DND-41 (cell line): ENCODE data around the gene EMC10.

ENCODE experiments used
- ATAC-seq: fragments of 200-7000 bp; cut with Tn5 transposase; 3 replicates; pipeline ENCODE4 v1.9.1; 2021; ENCODE audit warnings: low read depth; ENCODE audit not compliant: insufficient read depth
- DNase-seq: peaks from one replicate; pipeline ENCODE4 v3.0.0-alpha.2; 2020
- H2AFZ ChIP-seq: 2 replicates; pipeline ENCODE4 v1.6.0; 2012; ENCODE audit warnings: low read depth, low read length
- H3K27ac ChIP-seq: 2 replicates; pipeline ENCODE4 v1.5.1; 2012; ENCODE audit warnings: low read length, inconsistent platforms
- H3K27me3 ChIP-seq: fragments of 200-600 bp; sonication (generic); 2 replicates; pipeline ENCODE4 v1.6.0; 2012; ENCODE audit warnings: low read length, mild to moderate bottlenecking, inconsistent platforms; ENCODE audit not compliant: insufficient read depth, poor library complexity
- H3K36me3 ChIP-seq: 2 replicates; pipeline ENCODE4 v1.5.1; 2012; ENCODE audit warnings: low read length, inconsistent platforms; ENCODE audit not compliant: insufficient read depth
- H3K4me1 ChIP-seq: 2 replicates; pipeline ENCODE4 v1.5.1; 2012; ENCODE audit warnings: mild to moderate bottlenecking, low read length; ENCODE audit not compliant: insufficient read depth
- H3K4me2 ChIP-seq: 2 replicates; pipeline ENCODE4 v1.6.0; 2012; ENCODE audit warnings: mild to moderate bottlenecking, moderate library complexity, low read length, inconsistent platforms; ENCODE audit not compliant: insufficient read depth
- H3K4me3 ChIP-seq, 2 experiments: fragments of 200-600 bp in 1 of 2; shearing (Covaris generic) in 1 of 2; 2 replicates each; pipeline ENCODE4 v1.5.1; 2012 to 2016; ENCODE audit warnings: inconsistent platforms in 2 of 2, low read length in 2 of 2, mild to moderate bottlenecking in 2 of 2, low read depth in 1 of 2, moderate library complexity in 1 of 2
- H3K79me2 ChIP-seq: 2 replicates; pipeline ENCODE4 v1.6.0; 2012; ENCODE audit warnings: low read length, inconsistent platforms; ENCODE audit not compliant: insufficient read depth
- H3K9ac ChIP-seq: 2 replicates; pipeline ENCODE4 v1.6.0; 2012; ENCODE audit warnings: low read depth, mild to moderate bottlenecking, inconsistent platforms, low read length, moderate library complexity
- H3K9me3 ChIP-seq: 2 replicates; pipeline ENCODE4 v1.5.1; 2012; ENCODE audit warnings: low read length, moderate library complexity, mild to moderate bottlenecking, inconsistent platforms; ENCODE audit not compliant: insufficient read depth, severe bottlenecking
- H4K20me1 ChIP-seq: 2 replicates; pipeline ENCODE4 v1.6.0; 2012; ENCODE audit warnings: low read length; ENCODE audit not compliant: insufficient read depth
- EZH2 ChIP-seq: IDR thresholded peaks from 3 replicates; pipeline ENCODE4 v1.6.1; 2012; ENCODE audit warnings: borderline replicate concordance, low read depth, mild to moderate bottlenecking, moderate library complexity, low read length, inconsistent platforms; ENCODE audit not compliant: severe bottlenecking
- TF ChIP-seq, protein P1 (sequence below): IDR thresholded peaks from 2 replicates; pipeline ENCODE4 v1.5.1; 2012; ENCODE audit warnings: borderline replicate concordance, low read length, moderate library complexity, mild to moderate bottlenecking; ENCODE audit not compliant: poor library complexity, severe bottlenecking; ENCODE audit errors: extremely low read depth

The EMC10 gene

DNA sequence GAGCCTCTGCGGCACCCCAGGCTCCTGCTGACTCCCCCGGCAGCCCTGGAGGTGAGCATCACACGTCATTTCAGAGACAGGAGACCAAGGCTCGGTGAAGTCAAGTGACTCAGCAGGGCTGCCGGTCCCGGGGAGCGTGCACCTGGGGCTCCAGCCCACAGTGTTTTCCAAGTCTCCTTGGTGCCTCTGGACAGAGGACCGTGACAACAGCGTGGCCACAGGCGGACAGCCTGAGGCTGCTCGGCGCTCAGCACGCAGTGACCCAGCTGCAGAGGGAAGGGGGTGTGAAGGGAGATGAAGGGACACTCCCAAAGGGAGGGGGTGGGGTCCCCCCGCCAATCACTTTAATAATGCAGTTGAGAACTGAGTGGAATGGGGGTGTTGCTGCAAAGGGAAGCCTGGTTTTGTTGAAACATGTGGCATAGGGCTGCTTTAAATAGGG is 54.9 kb downstream of the EMC10 start:
- no peak overlapping the region for H3K9ac ChIP-seq
- no peak overlapping the region for H3K4me2 ChIP-seq
- peaks cover 10% of the 10 kb centered on the region for H3K9me3 ChIP-seq
- H3K27me3 ChIP-seq = no peaks in the 10 kb centered on the region
- H3K4me1 ChIP-seq = no peaks in the 10 kb centered on the region
- no peak overlapping the region for H2AFZ ChIP-seq
- no peak for TF ChIP-seq EZH2
- TF ChIP-seq, protein P1, sequence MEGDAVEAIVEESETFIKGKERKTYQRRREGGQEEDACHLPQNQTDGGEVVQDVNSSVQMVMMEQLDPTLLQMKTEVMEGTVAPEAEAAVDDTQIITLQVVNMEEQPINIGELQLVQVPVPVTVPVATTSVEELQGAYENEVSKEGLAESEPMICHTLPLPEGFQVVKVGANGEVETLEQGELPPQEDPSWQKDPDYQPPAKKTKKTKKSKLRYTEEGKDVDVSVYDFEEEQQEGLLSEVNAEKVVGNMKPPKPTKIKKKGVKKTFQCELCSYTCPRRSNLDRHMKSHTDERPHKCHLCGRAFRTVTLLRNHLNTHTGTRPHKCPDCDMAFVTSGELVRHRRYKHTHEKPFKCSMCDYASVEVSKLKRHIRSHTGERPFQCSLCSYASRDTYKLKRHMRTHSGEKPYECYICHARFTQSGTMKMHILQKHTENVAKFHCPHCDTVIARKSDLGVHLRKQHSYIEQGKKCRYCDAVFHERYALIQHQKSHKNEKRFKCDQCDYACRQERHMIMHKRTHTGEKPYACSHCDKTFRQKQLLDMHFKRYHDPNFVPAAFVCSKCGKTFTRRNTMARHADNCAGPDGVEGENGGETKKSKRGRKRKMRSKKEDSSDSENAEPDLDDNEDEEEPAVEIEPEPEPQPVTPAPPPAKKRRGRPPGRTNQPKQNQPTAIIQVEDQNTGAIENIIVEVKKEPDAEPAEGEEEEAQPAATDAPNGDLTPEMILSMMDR = no peak
- no peak overlapping the region for H3K27ac ChIP-seq
- DNase-seq = no peak
- no peak overlapping the region for H3K4me3 ChIP-seq
- no peaks in the 10 kb centered on the region for H4K20me1 ChIP-seq
- ATAC-seq = no peak
- H3K36me3 ChIP-seq = no peaks in the 10 kb centered on the region
- no peaks in the 10 kb centered on the region for H3K79me2 ChIP-seq

DNA sequence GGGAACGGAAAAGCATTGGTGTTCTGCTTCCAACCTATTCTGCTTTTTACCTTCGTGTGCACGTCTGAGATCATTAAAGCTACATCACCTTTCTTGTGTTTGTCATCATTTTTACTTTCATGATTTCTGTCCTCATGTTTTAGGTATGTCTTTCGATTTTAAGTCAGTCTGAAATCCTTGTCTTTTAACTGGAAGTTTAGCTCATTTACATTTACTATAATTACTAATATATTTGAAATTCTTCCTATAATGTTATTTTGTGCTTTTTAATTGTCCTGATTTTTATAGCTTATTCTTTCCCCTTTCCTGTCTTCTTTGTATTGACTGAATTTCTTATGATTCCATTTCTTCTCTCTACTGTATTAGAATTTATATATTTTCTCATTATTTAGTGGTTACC is 56.6 kb downstream of the EMC10 start:
- Histone ChIP-seq H3K9me3 (peaks cover 10% of the 10 kb centered on the region), H2AFZ (no peak overlapping the region), H3K4me3 (no peak overlapping the region), H3K36me3 (no peaks in the 10 kb centered on the region), H3K27me3 (no peaks in the 10 kb centered on the region), H3K9ac (no peak overlapping the region), H3K4me1 (no peaks in the 10 kb centered on the region), H3K79me2 (no peaks in the 10 kb centered on the region), H3K4me2 (no peak overlapping the region), H3K27ac (no peak overlapping the region), H4K20me1 (no peaks in the 10 kb centered on the region)
- TF ChIP-seq, protein P1 = no peak
- no peak for TF ChIP-seq EZH2
- ATAC-seq (no peak), DNase-seq (no peak)

DNA sequence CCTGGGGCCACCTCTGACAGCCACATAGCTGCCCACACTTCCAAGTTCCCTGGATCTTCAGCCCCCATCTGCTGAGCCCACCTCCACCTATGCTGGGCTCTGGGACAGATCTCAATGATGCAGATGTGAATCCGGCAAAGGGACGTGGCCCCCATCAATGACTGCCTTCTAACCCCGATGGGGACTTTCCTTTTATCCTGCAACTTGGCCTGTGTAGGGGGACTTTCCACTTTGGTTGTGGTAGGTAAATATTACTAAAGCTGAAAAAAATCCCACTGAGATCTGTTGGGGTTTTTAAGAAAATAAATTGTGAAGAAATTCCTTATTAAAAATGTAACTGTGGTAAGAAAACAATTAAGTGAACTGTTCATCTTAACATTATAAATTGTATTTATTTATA is 58.2 kb downstream of the EMC10 start:
- Histone ChIP-seq H3K9me3 (peaks cover 10% of the 10 kb centered on the region), H3K79me2 (no peaks in the 10 kb centered on the region), H3K27me3 (no peaks in the 10 kb centered on the region), H4K20me1 (no peaks in the 10 kb centered on the region), H3K27ac (no peak overlapping the region), H2AFZ (no peak overlapping the region), H3K4me1 (no peaks in the 10 kb centered on the region), H3K4me3 (no peak overlapping the region), H3K36me3 (no peaks in the 10 kb centered on the region), H3K9ac (no peak overlapping the region), H3K4me2 (no peak overlapping the region)
- ATAC-seq = no peak
- TF ChIP-seq EZH2 = no peak
- TF ChIP-seq, protein P1 = no peak
- DNase-seq = no peak

DNA sequence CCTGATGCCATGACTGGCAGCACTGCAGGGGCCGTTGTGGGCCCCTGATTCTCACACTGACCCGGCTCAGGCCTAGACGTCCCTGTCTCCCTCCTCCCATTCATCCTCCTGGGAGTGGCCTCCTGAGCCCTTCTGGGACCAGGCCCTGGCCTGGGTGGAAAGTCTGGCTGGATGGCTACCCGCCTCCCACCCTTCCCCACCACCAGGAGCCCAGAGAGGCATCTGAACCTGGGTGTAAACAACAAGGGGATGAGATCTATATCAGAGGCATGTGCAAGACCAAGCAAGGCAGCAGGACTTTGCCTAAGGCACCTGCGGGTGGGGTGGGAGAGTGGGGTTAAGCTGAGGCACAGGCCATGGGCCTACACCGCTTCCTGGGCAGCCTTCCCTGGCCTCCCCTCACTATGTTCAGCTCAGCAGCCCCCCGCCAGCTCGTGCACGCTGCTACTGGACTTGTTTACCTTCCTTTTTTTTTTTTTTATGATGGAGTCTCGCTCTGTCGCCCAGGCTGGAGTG is 59.4 kb downstream of the EMC10 start:
- Histone ChIP-seq H3K36me3 (no peaks in the 10 kb centered on the region), H3K4me1 (no peaks in the 10 kb centered on the region), H3K79me2 (no peaks in the 10 kb centered on the region), H4K20me1 (no peaks in the 10 kb centered on the region), H3K9me3 (peaks cover 10% of the 10 kb centered on the region), H3K9ac (no peak overlapping the region), H3K27me3 (no peaks in the 10 kb centered on the region), H3K4me2 (no peak overlapping the region), H3K27ac (no peak overlapping the region), H2AFZ (no peak overlapping the region), H3K4me3 (no peak overlapping the region)
- TF ChIP-seq, protein P1 = no peak
- no peak for TF ChIP-seq EZH2
- ATAC-seq = no peak
- DNase-seq = no peak
